PC-9 (cell line): ENCODE data around the gene MAPKAPK2. TPM values are rescaled to one million over a fixed set of nuclear protein-coding genes. Genes with fewer than 3 reads are reported as not detected.

Experiments
- Bru-seq: library from RNA; stranded (reverse); fragments of 400-500 nt; gene quantifications from one replicate; lab custom pipeline; 2021; lab: Mats Ljungman, UMichigan
- BruChase-seq, 2 experiments: library from RNA; stranded (reverse); fragments of 400-500 nt; gene quantifications; one replicate each; lab custom pipeline; 2021; lab: Mats Ljungman, UMichigan
- BruUV-seq: library from RNA; stranded (reverse); fragments of 400-500 nt; replicated peaks from 2 replicates; lab custom pipeline; 2021; lab: Mats Ljungman, UMichigan
- CTCF ChIA-PET: fragments of 300-600 bp; sonication (Branson Sonifier 250); formaldehyde crosslinking; loops from one replicate; lab custom pipeline; 2022; ENCODE audit warnings: antibody characterized with exemption; lab: Charles Lee
- POLR2A ChIA-PET: fragments of 300-600 bp; sonication (Branson Sonifier 250); formaldehyde crosslinking; loops from one replicate; lab custom pipeline; 2022; ENCODE audit warnings: antibody characterized with exemption; ENCODE audit not compliant: unreplicated experiment; lab: Charles Lee
- DNase-seq, 2 experiments: peaks; one replicate each; pipeline versions ENCODE4 v3.0.0 to v3.0.0-alpha.2; 2015 to 2022; ENCODE audit warnings: mixed read lengths in 1 of 2
- H2AFZ ChIP-seq: fragments of 200-600 bp; sonication (generic); 2 replicates; pipeline ENCODE4 v1.8.1; 2017; ENCODE audit warnings: antibody characterized with exemption
- H3F3A ChIP-seq: fragments of 200-600 bp; sonication (generic); 2 replicates; pipeline ENCODE4 v1.8.1; 2017; ENCODE audit warnings: antibody characterized with exemption, mild to moderate bottlenecking, low read depth; ENCODE audit not compliant: insufficient read depth
- H3K27ac ChIP-seq: fragments of 200-600 bp; sonication (generic); 2 replicates; pipeline ENCODE4 v1.6.1; 2016; ENCODE audit warnings: mixed run types
- H3K27me3 ChIP-seq: fragments of 200-600 bp; sonication (generic); 2 replicates; pipeline ENCODE4 v1.6.1; 2016; ENCODE audit warnings: low read depth, mixed run types; ENCODE audit not compliant: insufficient read depth
- H3K36me3 ChIP-seq: fragments of 200-600 bp; sonication (generic); 2 replicates; pipeline ENCODE4 v1.6.1; 2016; ENCODE audit warnings: low read depth, mixed run types
- H3K4me1 ChIP-seq: fragments of 200-600 bp; sonication (generic); replicated peaks from 2 replicates; pipeline ENCODE4 v1.6.1; 2016; ENCODE audit warnings: mixed run types; ENCODE audit not compliant: insufficient read depth
- H3K4me2 ChIP-seq: fragments of 200-600 bp; sonication (generic); 2 replicates; pipeline ENCODE4 v1.6.1; 2017; ENCODE audit warnings: mixed run types
- H3K4me3 ChIP-seq: fragments of 200-600 bp; sonication (generic); 2 replicates; pipeline ENCODE4 v1.6.1; 2016; ENCODE audit warnings: mixed run types
- H3K79me2 ChIP-seq: fragments of 200-600 bp; sonication (generic); 2 replicates; pipeline ENCODE4 v1.6.1; 2017; ENCODE audit warnings: low read depth, mixed run types
- H3K9me2 ChIP-seq: fragments of 200-600 bp; sonication (generic); 2 replicates; pipeline ENCODE4 v1.8.1; 2017; ENCODE audit warnings: mild to moderate bottlenecking; ENCODE audit not compliant: insufficient read depth
- H3K9me3 ChIP-seq: fragments of 200-600 bp; sonication (generic); 2 replicates; pipeline ENCODE4 v1.8.1; 2016; ENCODE audit warnings: low read depth; ENCODE audit not compliant: insufficient read depth
- H4K20me1 ChIP-seq: fragments of 200-600 bp; sonication (generic); 2 replicates; pipeline ENCODE4 v1.8.1; 2017; ENCODE audit not compliant: insufficient read depth
- EZH2 ChIP-seq: fragments of 200-600 bp; sonication (generic); IDR thresholded peaks from 2 replicates; pipeline ENCODE4 v1.8.0; 2017; ENCODE audit warnings: antibody characterized with exemption, low read depth
- intact Hi-C: fragments of 100-400 bp; cut with micrococcal nuclease; formaldehyde crosslinking; loops from one replicate; pipeline ENCODE4 v1.10.0; 2022; ENCODE audit not compliant: unreplicated experiment
- long read RNA-seq: library from polyadenylated mRNA; stranded (forward); transcript quantifications from one replicate; pipeline ENCODE4 v2.0.0, GENCODE V29; 2022
- total RNA-seq: library from RNA; stranded (reverse); gene quantifications from 2 replicates; pipeline ENCODE4 v1.2.3, GENCODE V29; 2021
- TF ChIP-seq, protein P1 (sequence below): fragments of 200-600 bp; sonication (generic); conservative IDR thresholded peaks from 2 replicates; pipeline ENCODE4 v1.6.1; 2017; ENCODE audit warnings: mixed run types, antibody characterized with exemption, mild to moderate bottlenecking, moderate library complexity

Gene MAPKAPK2
- total RNA-seq, result 62.6 and 70.6 TPM in 2 replicates
- percentile 85 among the genes with signal in this experiment for Bru-seq, nascent RNA
- BruChase-seq, experiment 1, labeled RNA remaining after a 2-hour chase, result percentile 84 among the genes with signal in this experiment
- BruChase-seq, experiment 2, labeled RNA remaining after a 6-hour chase, result percentile 88 among the genes with signal in this experiment
- long read RNA-seq, partial matches to known transcripts, result 0 of 7 reads
- long read RNA-seq, other reads (novel, unspliced or antisense), result 7 of 7 reads

DNA sequence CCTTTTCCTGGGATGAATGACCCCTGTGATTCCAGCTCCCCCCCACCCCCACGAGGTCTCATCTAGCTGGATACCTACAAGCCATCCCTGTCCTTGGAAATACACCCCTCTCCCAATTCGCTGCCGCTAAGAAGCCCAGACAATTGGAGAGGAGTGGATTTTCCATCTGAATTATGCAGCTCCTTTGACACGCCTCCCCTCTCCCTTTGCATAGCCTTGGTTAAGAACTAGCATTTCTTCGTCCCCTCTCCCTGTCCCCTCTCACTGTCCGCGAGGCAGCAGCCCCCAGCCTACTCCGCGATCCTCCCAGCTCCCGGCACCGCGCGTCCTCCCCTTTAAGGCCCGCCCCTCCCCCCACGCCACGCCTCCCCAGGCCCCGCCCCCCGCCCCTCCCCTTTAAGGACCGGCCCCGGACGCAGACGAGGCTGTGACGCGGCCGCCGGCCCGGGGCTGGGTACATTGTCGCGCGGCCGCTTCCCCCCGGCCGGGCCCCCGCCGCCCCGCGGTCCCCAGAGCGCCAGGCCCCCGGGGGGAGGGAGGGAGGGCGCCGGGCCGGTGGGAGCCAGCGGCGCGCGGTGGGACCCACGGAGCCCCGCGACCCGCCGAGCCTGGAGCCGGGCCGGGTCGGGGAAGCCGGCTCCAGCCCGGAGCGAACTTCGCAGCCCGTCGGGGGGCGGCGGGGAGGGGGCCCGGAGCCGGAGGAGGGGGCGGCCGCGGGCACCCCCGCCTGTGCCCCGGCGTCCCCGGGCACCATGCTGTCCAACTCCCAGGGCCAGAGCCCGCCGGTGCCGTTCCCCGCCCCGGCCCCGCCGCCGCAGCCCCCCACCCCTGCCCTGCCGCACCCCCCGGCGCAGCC is at the start of gene MAPKAPK2:
Gene MAPKAPK2, plus strand, starts transcription at position 428 of the 856 bp plus-strand sequence. Its CDS starts 325 bp downstream, at position 753.
- H3K36me3 ChIP-seq, result no peaks in the 10 kb centered on the region
- H4K20me1 ChIP-seq, result peaks cover 35% of the 10 kb centered on the region
- ChIA-PET CTCF (interaction anchor here (0.6 kb wide), 1 partner anchor 294 kb away, joined by 3 read pairs; no protein-coding TSS in a partner anchor), POLR2A (interaction anchor here (0.6 to 0.7 kb wide), 5 partner anchors 17 to 370 kb away, joined by 3 to 8 read pairs (median 3); partner anchors contain the start of gene EIF2D)
- peak within 1 kb of the TSS; percentile 72 for H2AFZ ChIP-seq
- no peaks in the 10 kb centered on the region for H3K9me3 ChIP-seq
- peak within 1 kb of the TSS; percentile 96 for H3K4me2 ChIP-seq
- no TSS peak for BruUV-seq
- no peak for TF ChIP-seq EZH2
- TF ChIP-seq, protein P1, sequence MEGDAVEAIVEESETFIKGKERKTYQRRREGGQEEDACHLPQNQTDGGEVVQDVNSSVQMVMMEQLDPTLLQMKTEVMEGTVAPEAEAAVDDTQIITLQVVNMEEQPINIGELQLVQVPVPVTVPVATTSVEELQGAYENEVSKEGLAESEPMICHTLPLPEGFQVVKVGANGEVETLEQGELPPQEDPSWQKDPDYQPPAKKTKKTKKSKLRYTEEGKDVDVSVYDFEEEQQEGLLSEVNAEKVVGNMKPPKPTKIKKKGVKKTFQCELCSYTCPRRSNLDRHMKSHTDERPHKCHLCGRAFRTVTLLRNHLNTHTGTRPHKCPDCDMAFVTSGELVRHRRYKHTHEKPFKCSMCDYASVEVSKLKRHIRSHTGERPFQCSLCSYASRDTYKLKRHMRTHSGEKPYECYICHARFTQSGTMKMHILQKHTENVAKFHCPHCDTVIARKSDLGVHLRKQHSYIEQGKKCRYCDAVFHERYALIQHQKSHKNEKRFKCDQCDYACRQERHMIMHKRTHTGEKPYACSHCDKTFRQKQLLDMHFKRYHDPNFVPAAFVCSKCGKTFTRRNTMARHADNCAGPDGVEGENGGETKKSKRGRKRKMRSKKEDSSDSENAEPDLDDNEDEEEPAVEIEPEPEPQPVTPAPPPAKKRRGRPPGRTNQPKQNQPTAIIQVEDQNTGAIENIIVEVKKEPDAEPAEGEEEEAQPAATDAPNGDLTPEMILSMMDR, result no peak
- peak in 1 of 2 experiments; percentile 62 for DNase-seq
- peak within 1 kb of the TSS; percentile 82 for H3K27ac ChIP-seq
- intact Hi-C loops, result no loop called here
- peaks cover 41% of the 10 kb centered on the region for H3K79me2 ChIP-seq
- peaks cover 25% of the 10 kb centered on the region for H3K4me1 ChIP-seq
- H3K9me2 ChIP-seq, result no peaks in the 10 kb centered on the region
- H3K4me3 ChIP-seq, result peak within 1 kb of the TSS; percentile 99
- H3K27me3 ChIP-seq, result no peaks in the 10 kb centered on the region
- H3F3A ChIP-seq, result peaks cover 5% of the 10 kb centered on the region; the same call in 1 of the 2 replicates

DNA sequence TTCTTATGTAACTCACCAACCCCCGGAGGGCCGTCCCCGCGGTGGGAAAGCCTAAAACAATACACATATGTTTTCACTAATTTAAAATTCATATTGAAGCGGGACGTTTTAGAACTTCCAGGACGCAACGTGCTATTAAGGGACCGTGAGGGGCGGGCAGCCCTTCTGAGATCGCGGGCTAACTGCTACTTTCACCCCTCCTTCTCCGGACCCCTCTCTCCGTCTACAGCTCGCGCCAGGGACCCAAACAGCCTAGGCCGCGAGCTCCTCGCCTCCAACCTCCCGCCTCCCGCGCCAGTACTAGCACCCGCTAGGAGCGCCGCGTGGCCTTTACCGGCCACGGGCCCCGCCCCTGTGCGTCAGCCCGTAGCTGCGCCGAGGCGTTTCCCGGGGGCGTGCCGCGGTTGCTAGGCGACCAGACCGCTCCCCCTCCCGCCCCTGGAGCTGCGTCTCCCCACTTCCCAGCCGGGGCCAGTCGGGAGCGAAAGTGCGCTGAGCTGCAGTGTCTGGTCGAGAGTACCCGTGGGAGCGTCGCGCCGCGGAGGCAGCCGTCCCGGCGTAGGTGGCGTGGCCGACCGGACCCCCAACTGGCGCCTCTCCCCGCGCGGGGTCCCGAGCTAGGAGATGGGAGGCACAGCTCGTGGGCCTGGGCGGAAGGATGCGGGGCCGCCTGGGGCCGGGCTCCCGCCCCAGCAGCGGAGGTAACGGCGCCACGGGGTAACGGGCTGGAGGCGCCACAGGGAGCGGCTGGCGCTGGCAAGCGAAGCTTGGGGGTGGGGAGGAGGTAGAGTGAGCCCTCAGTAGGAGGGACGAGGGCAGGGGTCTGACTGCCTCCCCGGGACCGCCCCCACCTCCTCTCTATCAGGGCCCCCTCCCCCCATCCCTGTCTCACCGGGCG is 49.4 kb upstream of the MAPKAPK2 start, which contains the start of gene DYRK3:
Gene DYRK3, plus strand, starts transcription at position 457 of the 898 bp plus-strand sequence. Its CDS starts 168 bp downstream, at position 625.
- Histone ChIP-seq H3F3A (peaks cover 13% of the 10 kb centered on the region; the same call in 1 of the 2 replicates), H3K4me3 (peak within 1 kb of the TSS; percentile 80), H3K4me1 (peaks cover 10% of the 10 kb centered on the region), H3K4me2 (peak within 1 kb of the TSS; percentile 93), H3K27me3 (no peaks in the 10 kb centered on the region), H3K27ac (no peak within 1 kb of the TSS), H3K79me2 (no peaks in the 10 kb centered on the region), H3K36me3 (no peaks in the 10 kb centered on the region), H3K9me2 (no peaks in the 10 kb centered on the region), H4K20me1 (no peaks in the 10 kb centered on the region), H2AFZ (peak within 1 kb of the TSS; percentile 94), H3K9me3 (no peaks in the 10 kb centered on the region)
- TF ChIP-seq, protein P1, result no peak
- TF ChIP-seq EZH2, result no peak
- intact Hi-C loops, result loop anchor here (2.0 to 10.0 kb wide), 4 partner anchors 92 to 419 kb away; partner anchors contain the start of genes PFKFB2 and YOD1
- ChIA-PET POLR2A (interaction anchor here (0.5 to 1.1 kb wide), 5 partner anchors 54 to 444 kb away, joined by 3 to 4 read pairs (median 3); partner anchors contain the start of gene C1orf116), CTCF (interaction anchor here (0.6 to 2.0 kb wide), 11 partner anchors 10 to 1329 kb away, joined by 3 to 12 read pairs (median 5); partner anchors contain the start of genes EIF2D and PFKFB2)
- peak; percentile 64 to 95 for DNase-seq
- BruUV-seq, result no TSS peak
